ENCODE measurements around the gene PCP4.

DNA sequence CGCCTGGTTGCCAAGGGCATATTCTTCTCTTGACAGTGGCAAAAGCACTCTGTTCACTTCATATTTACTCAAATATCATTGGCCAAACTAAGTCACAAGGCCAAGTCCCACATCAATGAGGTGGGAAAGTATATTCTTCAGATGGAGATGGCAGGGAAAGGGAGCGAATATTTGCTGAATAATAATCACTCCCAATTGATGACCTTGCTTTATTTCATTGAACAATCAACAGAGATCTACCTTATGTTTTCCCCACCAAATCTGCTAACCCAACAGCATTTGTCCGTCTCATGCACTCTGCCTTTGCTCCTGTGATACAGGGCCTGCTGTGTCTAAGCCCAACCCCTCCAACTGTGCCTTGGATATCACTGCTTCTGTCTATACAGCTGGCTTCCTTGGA lies 45.2 kb upstream of the PCP4 start:
- no peak for TF ChIP-seq POLR2A (IDR thresholded peaks at IDR 0.05)
- TF ChIP-seq, protein P1, sequence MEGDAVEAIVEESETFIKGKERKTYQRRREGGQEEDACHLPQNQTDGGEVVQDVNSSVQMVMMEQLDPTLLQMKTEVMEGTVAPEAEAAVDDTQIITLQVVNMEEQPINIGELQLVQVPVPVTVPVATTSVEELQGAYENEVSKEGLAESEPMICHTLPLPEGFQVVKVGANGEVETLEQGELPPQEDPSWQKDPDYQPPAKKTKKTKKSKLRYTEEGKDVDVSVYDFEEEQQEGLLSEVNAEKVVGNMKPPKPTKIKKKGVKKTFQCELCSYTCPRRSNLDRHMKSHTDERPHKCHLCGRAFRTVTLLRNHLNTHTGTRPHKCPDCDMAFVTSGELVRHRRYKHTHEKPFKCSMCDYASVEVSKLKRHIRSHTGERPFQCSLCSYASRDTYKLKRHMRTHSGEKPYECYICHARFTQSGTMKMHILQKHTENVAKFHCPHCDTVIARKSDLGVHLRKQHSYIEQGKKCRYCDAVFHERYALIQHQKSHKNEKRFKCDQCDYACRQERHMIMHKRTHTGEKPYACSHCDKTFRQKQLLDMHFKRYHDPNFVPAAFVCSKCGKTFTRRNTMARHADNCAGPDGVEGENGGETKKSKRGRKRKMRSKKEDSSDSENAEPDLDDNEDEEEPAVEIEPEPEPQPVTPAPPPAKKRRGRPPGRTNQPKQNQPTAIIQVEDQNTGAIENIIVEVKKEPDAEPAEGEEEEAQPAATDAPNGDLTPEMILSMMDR (IDR thresholded peaks at IDR 0.05) = no peak
